Hepatocyte (in vitro differentiated cells): ENCODE data around the gene FMNL2. TPM values are rescaled to one million over a fixed set of nuclear protein-coding genes. Genes with fewer than 3 reads are reported as not detected.

Source experiments
- DNase-seq: peaks from one replicate; pipeline ENCODE4 v3.0.0-alpha.2; 2016; ENCODE audit warnings: low spot score
- H2AFZ ChIP-seq: fragments of 200-600 bp; sonication (generic); 2 replicates; pipeline ENCODE4 v1.6.0; 2016; ENCODE audit warnings: antibody characterized with exemption, mild to moderate bottlenecking
- H3K27ac ChIP-seq: fragments of 200-600 bp; sonication (generic); 2 replicates; pipeline ENCODE4 v1.5.1; 2016; ENCODE audit warnings: mild to moderate bottlenecking
- H3K27me3 ChIP-seq: fragments of 200-600 bp; sonication (generic); 2 replicates; pipeline ENCODE4 v1.6.1; 2016
- H3K36me3 ChIP-seq: fragments of 200-600 bp; sonication (generic); replicated peaks from 2 replicates; pipeline ENCODE4 v1.5.1; 2016; ENCODE audit warnings: low read depth; ENCODE audit not compliant: insufficient read depth
- H3K4me1 ChIP-seq: fragments of 200-600 bp; sonication (generic); 2 replicates; pipeline ENCODE4 v1.5.1; 2016; ENCODE audit warnings: mild to moderate bottlenecking, moderate library complexity; ENCODE audit not compliant: insufficient read depth
- H3K4me2 ChIP-seq: fragments of 200-600 bp; sonication (generic); 2 replicates; pipeline ENCODE4 v1.6.0; 2016
- H3K4me3 ChIP-seq: fragments of 200-600 bp; sonication (generic); 2 replicates; pipeline ENCODE4 v1.5.1; 2016; ENCODE audit warnings: mild to moderate bottlenecking
- H3K79me2 ChIP-seq: fragments of 200-600 bp; sonication (generic); 2 replicates; pipeline ENCODE4 v1.6.0; 2017; ENCODE audit warnings: mild to moderate bottlenecking
- H3K9me2 ChIP-seq: fragments of 200-600 bp; sonication (generic); replicated peaks from 2 replicates; pipeline ENCODE4 v1.6.0; 2017; ENCODE audit warnings: mild to moderate bottlenecking; ENCODE audit not compliant: insufficient read depth
- H3K9me3 ChIP-seq: fragments of 200-600 bp; sonication (generic); 2 replicates; pipeline ENCODE4 v1.5.1; 2016; ENCODE audit warnings: low read depth, mild to moderate bottlenecking
- H4K20me1 ChIP-seq: fragments of 200-600 bp; sonication (generic); 2 replicates; pipeline ENCODE4 v1.6.0; 2016; ENCODE audit warnings: mild to moderate bottlenecking; ENCODE audit not compliant: insufficient read depth, poor library complexity, severe bottlenecking
- CTCF ChIP-seq: fragments of 200-600 bp; sonication (generic); IDR thresholded peaks from 2 replicates; pipeline ENCODE4 v1.5.1; 2016; ENCODE audit warnings: antibody characterized with exemption, mild to moderate bottlenecking; ENCODE audit not compliant: poor library complexity
- EZH2 ChIP-seq: fragments of 200-600 bp; sonication (generic); IDR thresholded peaks from 2 replicates; pipeline ENCODE4 v1.6.1; 2016; ENCODE audit warnings: antibody characterized with exemption, mild to moderate bottlenecking, borderline replicate concordance
- EZH2phosphoT487 ChIP-seq: fragments of 200-600 bp; sonication (generic); IDR thresholded peaks from one replicate; pipeline ENCODE4 v1.6.1; 2018; ENCODE audit warnings: antibody characterized with exemption, mild to moderate bottlenecking, low read depth, moderate library complexity; ENCODE audit not compliant: unreplicated experiment, severe bottlenecking
- WGBS: methylation state at CpG from one replicate; pipeline ENCODE4 v1.1.6; 2016; ENCODE audit warnings: low lambda C conversion rate; ENCODE audit errors: missing lambda C conversion rate; 5-methylcytosine and 5-hydroxymethylcytosine counted together
- polyA plus RNA-seq: library from polyadenylated mRNA; unstranded; fragments of >200 nt; fragmentation: Nextera tagmentation; extraction: Ambion mirVana; gene quantifications from 2 replicates; pipeline ENCODE4 v1.2.1, GENCODE V29; 2016
- total RNA-seq: library from RNA; depleted of rRNA; stranded (reverse); fragments of >200 nt; gene quantifications from 2 replicates; pipeline ENCODE4 v1.2.3, GENCODE V29; 2014

FMNL2 gene
- total and polyA plus RNA-seq, 2 experiments from 2014 or later, result 11.7 to 53.6 TPM

- no peaks in the 10 kb centered on the region for H3K9me2 ChIP-seq
- TF ChIP-seq EZH2phosphoT487 (no peak), EZH2 (no peak), CTCF (no peak)
- H4K20me1 ChIP-seq, result peaks cover 25% of the 10 kb centered on the region
- H3K4me3 ChIP-seq, result no peak overlapping the region
- peaks cover 14% of the 10 kb centered on the region for H3K4me1 ChIP-seq
- H3K27me3 ChIP-seq, result no peaks in the 10 kb centered on the region
- no peaks in the 10 kb centered on the region for H3K36me3 ChIP-seq
- H3K27ac ChIP-seq, result no peak overlapping the region
- no peak overlapping the region for H2AFZ ChIP-seq
- no peaks in the 10 kb centered on the region for H3K9me3 ChIP-seq
- WGBS, result 64% methylated on average over 5 of the region's 5 CpGs
- no peak overlapping the region for H3K4me2 ChIP-seq
- peaks cover 97% of the 10 kb centered on the region for H3K79me2 ChIP-seq
- DNase-seq, result no peak
These were observed 45.5 kb downstream of the FMNL2 start for GRCh38 chr2:152380261-152381055.

- no peak for DNase-seq
- Histone ChIP-seq H4K20me1 (peaks cover 27% of the 10 kb centered on the region), H3K27me3 (no peaks in the 10 kb centered on the region), H3K9me3 (no peaks in the 10 kb centered on the region), H2AFZ (no peak overlapping the region), H3K79me2 (peaks cover 96% of the 10 kb centered on the region), H3K4me2 (no peak overlapping the region), H3K4me1 (peaks cover 17% of the 10 kb centered on the region), H3K9me2 (no peaks in the 10 kb centered on the region), H3K36me3 (no peaks in the 10 kb centered on the region), H3K27ac (no peak overlapping the region), H3K4me3 (no peak overlapping the region)
- no peak for TF ChIP-seq EZH2phosphoT487
- TF ChIP-seq EZH2, result no peak
- TF ChIP-seq CTCF, result no peak
These were observed 48.7 kb downstream of the FMNL2 start for GRCh38 chr2:152383702-152384101.

GRCh38 chr2:152384992-152385391 lies 50.0 kb downstream of the FMNL2 start:
- 69% methylated on average over 3 of the region's 3 CpGs for WGBS
- Histone ChIP-seq H3K36me3 (no peaks in the 10 kb centered on the region), H4K20me1 (peaks cover 27% of the 10 kb centered on the region), H3K27ac (no peak overlapping the region), H3K79me2 (peaks cover 96% of the 10 kb centered on the region), H3K9me3 (no peaks in the 10 kb centered on the region), H3K4me2 (no peak overlapping the region), H3K4me1 (peaks cover 17% of the 10 kb centered on the region), H3K27me3 (no peaks in the 10 kb centered on the region), H3K9me2 (no peaks in the 10 kb centered on the region), H3K4me3 (no peak overlapping the region), H2AFZ (no peak overlapping the region)
- TF ChIP-seq CTCF (no peak), EZH2 (no peak), EZH2phosphoT487 (no peak)
- DNase-seq, result no peak
